ENCODE measurements around the gene NINJ1.

- TF ChIP-seq POLR2AphosphoS5 (IDR thresholded peaks at IDR 0.05; ENCODE audit: low read depth, low read length) (no peak), POLR2A (IDR thresholded peaks at IDR 0.05; ENCODE audit: low read depth, low read length) (no peak)
Observed at GRCh38 chr9:93076792-93077128, 57.3 kb downstream of the NINJ1 start.

Measured in GM12892 (cell line).